ENCODE data around the gene CREM. TPM values are rescaled to one million over a fixed set of nuclear protein-coding genes. Genes with fewer than 3 reads are reported as not detected.

CREM gene
- total and polyA plus RNA-seq, 10 of the 15 experiments (the other 5 are each of a cell fraction or from before 2014, with no cell fraction given) = 51.3 to 115 (median 70.6) TPM

DNA sequence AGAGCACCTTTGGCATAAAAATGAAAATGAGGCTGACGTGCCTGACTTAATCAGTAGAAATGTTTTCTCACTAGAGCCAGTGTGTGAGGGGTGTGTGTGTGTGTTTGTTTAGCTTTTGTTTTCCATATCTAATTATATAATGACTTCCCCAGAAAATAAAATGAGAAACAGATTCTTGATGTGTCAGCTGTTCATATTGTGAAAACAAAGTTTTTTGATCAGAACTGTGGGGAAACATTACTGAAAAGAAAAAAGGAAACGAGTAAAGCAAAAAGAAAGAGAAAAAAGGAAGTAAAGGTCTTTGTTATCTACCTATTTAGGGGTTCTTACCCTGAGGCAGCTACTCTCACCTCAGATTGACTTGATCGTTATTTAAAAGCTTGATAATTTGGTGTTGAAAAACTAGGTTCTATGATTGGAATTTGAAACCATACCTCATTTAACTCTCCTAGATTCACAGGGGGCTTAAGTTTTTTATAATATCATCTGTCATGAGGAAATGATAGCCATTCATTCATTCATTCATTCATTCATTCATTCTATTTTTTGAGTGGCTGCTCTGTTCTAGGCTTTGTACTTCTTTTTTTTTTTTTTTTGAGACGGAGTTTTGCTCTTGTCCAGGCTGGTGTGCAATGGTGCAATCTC lies 58.0 kb downstream of the CREM start (continued):
- TF ChIP-seq SIX5 (IDR thresholded peaks at IDR 0.05; ENCODE audit: low read depth, low read length, severe bottlenecking) = no peak
- TF ChIP-seq, protein P1, sequence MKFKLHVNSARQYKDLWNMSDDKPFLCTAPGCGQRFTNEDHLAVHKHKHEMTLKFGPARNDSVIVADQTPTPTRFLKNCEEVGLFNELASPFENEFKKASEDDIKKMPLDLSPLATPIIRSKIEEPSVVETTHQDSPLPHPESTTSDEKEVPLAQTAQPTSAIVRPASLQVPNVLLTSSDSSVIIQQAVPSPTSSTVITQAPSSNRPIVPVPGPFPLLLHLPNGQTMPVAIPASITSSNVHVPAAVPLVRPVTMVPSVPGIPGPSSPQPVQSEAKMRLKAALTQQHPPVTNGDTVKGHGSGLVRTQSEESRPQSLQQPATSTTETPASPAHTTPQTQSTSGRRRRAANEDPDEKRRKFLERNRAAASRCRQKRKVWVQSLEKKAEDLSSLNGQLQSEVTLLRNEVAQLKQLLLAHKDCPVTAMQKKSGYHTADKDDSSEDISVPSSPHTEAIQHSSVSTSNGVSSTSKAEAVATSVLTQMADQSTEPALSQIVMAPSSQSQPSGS (IDR thresholded peaks at IDR 0.05; ENCODE audit: low read length) = 0 out of 2 replicates have a peak, but pooled peaks have one; percentile 45
- TF ChIP-seq ZNF24 (IDR thresholded peaks at IDR 0.05) = peak; percentile 99
- TF ChIP-seq, protein P2, sequence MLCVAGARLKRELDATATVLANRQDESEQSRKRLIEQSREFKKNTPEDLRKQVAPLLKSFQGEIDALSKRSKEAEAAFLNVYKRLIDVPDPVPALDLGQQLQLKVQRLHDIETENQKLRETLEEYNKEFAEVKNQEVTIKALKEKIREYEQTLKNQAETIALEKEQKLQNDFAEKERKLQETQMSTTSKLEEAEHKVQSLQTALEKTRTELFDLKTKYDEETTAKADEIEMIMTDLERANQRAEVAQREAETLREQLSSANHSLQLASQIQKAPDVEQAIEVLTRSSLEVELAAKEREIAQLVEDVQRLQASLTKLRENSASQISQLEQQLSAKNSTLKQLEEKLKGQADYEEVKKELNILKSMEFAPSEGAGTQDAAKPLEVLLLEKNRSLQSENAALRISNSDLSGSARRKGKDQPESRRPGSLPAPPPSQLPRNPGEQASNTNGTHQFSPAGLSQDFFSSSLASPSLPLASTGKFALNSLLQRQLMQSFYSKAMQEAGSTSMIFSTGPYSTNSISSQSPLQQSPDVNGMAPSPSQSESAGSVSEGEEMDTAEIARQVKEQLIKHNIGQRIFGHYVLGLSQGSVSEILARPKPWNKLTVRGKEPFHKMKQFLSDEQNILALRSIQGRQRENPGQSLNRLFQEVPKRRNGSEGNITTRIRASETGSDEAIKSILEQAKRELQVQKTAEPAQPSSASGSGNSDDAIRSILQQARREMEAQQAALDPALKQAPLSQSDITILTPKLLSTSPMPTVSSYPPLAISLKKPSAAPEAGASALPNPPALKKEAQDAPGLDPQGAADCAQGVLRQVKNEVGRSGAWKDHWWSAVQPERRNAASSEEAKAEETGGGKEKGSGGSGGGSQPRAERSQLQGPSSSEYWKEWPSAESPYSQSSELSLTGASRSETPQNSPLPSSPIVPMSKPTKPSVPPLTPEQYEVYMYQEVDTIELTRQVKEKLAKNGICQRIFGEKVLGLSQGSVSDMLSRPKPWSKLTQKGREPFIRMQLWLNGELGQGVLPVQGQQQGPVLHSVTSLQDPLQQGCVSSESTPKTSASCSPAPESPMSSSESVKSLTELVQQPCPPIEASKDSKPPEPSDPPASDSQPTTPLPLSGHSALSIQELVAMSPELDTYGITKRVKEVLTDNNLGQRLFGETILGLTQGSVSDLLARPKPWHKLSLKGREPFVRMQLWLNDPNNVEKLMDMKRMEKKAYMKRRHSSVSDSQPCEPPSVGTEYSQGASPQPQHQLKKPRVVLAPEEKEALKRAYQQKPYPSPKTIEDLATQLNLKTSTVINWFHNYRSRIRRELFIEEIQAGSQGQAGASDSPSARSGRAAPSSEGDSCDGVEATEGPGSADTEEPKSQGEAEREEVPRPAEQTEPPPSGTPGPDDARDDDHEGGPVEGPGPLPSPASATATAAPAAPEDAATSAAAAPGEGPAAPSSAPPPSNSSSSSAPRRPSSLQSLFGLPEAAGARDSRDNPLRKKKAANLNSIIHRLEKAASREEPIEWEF (IDR thresholded peaks at IDR 0.05; ENCODE audit: insufficient replicate concordance, low read depth, low read length) = peak; percentile 46
- TF ChIP-seq MTA2 (IDR thresholded peaks at IDR 0.05; ENCODE audit: low read depth) = peak; percentile 13; the same call in 1 of the 2 replicates
- TF ChIP-seq RAD21 (IDR thresholded peaks at IDR 0.05; ENCODE audit: insufficient read depth, low read depth, low read length) = no peak

All from GM12878 (cell line).